Neural progenitor cell (in vitro differentiated cells): ENCODE measurements around the gene P4HTM. TPM values are rescaled to one million over a fixed set of nuclear protein-coding genes. Genes with fewer than 3 reads are reported as not detected.

Experiments used
- DNase-seq: peaks from one replicate; pipeline ENCODE4 v3.0.0-alpha.2; 2016; ENCODE audit warnings: low spot score
- H2AFZ ChIP-seq: fragments of 200-600 bp; sonication (generic); replicated peaks from 2 replicates; pipeline ENCODE4 v1.6.1; 2016; ENCODE audit warnings: antibody characterized with exemption
- H3F3A ChIP-seq: fragments of 200-600 bp; sonication (generic); 2 replicates; pipeline ENCODE4 v1.6.1; 2016; ENCODE audit warnings: antibody characterized with exemption, low read depth
- H3K27ac ChIP-seq: fragments of 200-600 bp; sonication (generic); 2 replicates; pipeline ENCODE4 v1.5.1; 2016; ENCODE audit warnings: mild to moderate bottlenecking
- H3K27me3 ChIP-seq: fragments of 200-600 bp; sonication (generic); 2 replicates; pipeline ENCODE4 v1.6.1; 2016; ENCODE audit warnings: mild to moderate bottlenecking, moderate library complexity
- H3K36me3 ChIP-seq: fragments of 200-600 bp; sonication (generic); 2 replicates; pipeline ENCODE4 v1.5.1; 2016
- H3K4me1 ChIP-seq: fragments of 200-600 bp; sonication (generic); 2 replicates; pipeline ENCODE4 v1.6.1; 2016; ENCODE audit warnings: mixed run types
- H3K4me2 ChIP-seq: fragments of 200-600 bp; sonication (generic); 2 replicates; pipeline ENCODE4 v1.6.1; 2016
- H3K4me3 ChIP-seq: fragments of 200-600 bp; sonication (generic); 2 replicates; pipeline ENCODE4 v1.5.1; 2016
- H3K79me2 ChIP-seq: fragments of 200-600 bp; sonication (generic); 2 replicates; pipeline ENCODE4 v1.6.1; 2016; ENCODE audit warnings: low read depth
- H3K9ac ChIP-seq: fragments of 200-600 bp; sonication (generic); 2 replicates; pipeline ENCODE4 v1.6.1; 2016
- H3K9me3 ChIP-seq: fragments of 200-600 bp; sonication (generic); 2 replicates; pipeline ENCODE4 v1.5.1; 2016; ENCODE audit warnings: low read depth
- H4K20me1 ChIP-seq: fragments of 200-600 bp; sonication (generic); 2 replicates; pipeline ENCODE4 v1.6.1; 2016; ENCODE audit warnings: low read depth
- H3K27ac Mint-ChIP-seq: 3 replicates; pipeline ENCODE4 v1.8.0; 2021; ENCODE audit warnings: mixed read lengths
- H3K27me3 Mint-ChIP-seq: 2 replicates; pipeline ENCODE4 v1.8.0; 2022; ENCODE audit warnings: low read depth, mild to moderate bottlenecking, inconsistent platforms, moderate library complexity, mixed read lengths; ENCODE audit not compliant: insufficient read depth
- H3K36me3 Mint-ChIP-seq: 3 replicates; pipeline ENCODE4 v1.8.0; 2021; ENCODE audit warnings: mixed read lengths
- H3K4me1 Mint-ChIP-seq: 3 replicates; pipeline ENCODE4 v1.8.0; 2021; ENCODE audit warnings: mixed read lengths
- H3K4me3 Mint-ChIP-seq: 3 replicates; pipeline ENCODE4 v1.8.0; 2021; ENCODE audit warnings: mild to moderate bottlenecking, moderate library complexity, mixed read lengths
- H3K9me3 Mint-ChIP-seq: 3 replicates; pipeline ENCODE4 v1.8.0; 2020; ENCODE audit warnings: mixed read lengths
- EZH2 ChIP-seq: fragments of 200-600 bp; sonication (generic); IDR thresholded peaks from 2 replicates; pipeline ENCODE4 v1.6.1; 2017; ENCODE audit warnings: antibody characterized with exemption, mild to moderate bottlenecking, moderate library complexity
- EZH2phosphoT487 ChIP-seq: fragments of 200-600 bp; sonication (generic); IDR thresholded peaks from 2 replicates; pipeline ENCODE4 v1.6.1; 2017; ENCODE audit warnings: antibody characterized with exemption
- total RNA-seq: library from RNA; depleted of rRNA; stranded (reverse); fragments of >200 nt; gene quantifications from 2 replicates; pipeline ENCODE4 v1.2.3, GENCODE V29; 2015; ENCODE audit warnings: low replicate concordance
- TF ChIP-seq, protein P1 (sequence below): fragments of 200-600 bp; sonication (generic); IDR thresholded peaks from 2 replicates; pipeline ENCODE4 v1.5.1; 2017; ENCODE audit warnings: antibody characterized with exemption, mild to moderate bottlenecking

Gene P4HTM
- total RNA-seq, 1 donor from 2014 or later: 15.3 TPM

DNA sequence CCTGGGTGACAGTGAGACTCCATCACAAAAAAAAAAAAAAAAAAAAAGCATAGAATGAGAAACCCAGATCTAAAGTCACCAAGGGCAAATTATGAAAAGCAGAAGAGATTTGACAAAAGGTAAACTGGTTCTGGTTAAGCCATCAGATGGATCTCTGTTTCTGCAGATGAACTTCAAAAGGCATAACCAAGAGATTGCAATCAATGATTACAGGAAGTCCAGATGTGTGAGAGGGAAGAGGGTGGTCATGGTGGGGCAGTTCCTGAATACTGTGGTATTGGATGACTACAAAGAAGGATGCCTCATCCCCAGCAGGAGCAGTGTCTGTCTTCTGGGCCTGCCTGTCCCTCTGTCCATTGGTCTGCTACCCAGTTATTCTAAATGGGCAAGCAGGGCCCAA is 3.8 kb downstream of the P4HTM start:
- H3F3A ChIP-seq: peaks cover 30% of the 10 kb centered on the region
- H3K36me3 Mint-ChIP-seq: peaks cover 11% of the 10 kb centered on the region
- H3K4me2 ChIP-seq: no peak overlapping the region
- no peaks in the 10 kb centered on the region for H3K9me3 Mint-ChIP-seq
- no peak overlapping the region for H2AFZ ChIP-seq
- H3K79me2 ChIP-seq: peaks cover 34% of the 10 kb centered on the region
- no peak overlapping the region for H3K27ac ChIP-seq
- TF ChIP-seq, protein P1, sequence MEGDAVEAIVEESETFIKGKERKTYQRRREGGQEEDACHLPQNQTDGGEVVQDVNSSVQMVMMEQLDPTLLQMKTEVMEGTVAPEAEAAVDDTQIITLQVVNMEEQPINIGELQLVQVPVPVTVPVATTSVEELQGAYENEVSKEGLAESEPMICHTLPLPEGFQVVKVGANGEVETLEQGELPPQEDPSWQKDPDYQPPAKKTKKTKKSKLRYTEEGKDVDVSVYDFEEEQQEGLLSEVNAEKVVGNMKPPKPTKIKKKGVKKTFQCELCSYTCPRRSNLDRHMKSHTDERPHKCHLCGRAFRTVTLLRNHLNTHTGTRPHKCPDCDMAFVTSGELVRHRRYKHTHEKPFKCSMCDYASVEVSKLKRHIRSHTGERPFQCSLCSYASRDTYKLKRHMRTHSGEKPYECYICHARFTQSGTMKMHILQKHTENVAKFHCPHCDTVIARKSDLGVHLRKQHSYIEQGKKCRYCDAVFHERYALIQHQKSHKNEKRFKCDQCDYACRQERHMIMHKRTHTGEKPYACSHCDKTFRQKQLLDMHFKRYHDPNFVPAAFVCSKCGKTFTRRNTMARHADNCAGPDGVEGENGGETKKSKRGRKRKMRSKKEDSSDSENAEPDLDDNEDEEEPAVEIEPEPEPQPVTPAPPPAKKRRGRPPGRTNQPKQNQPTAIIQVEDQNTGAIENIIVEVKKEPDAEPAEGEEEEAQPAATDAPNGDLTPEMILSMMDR: no peak
- TF ChIP-seq EZH2phosphoT487: no peak
- no peak for TF ChIP-seq EZH2
- no peak overlapping the region for H3K9ac ChIP-seq
- H3K27me3 ChIP-seq: no peaks in the 10 kb centered on the region
- peaks cover 37% of the 10 kb centered on the region for H3K4me1 Mint-ChIP-seq
- no peaks in the 10 kb centered on the region for H3K36me3 ChIP-seq
- H3K27ac Mint-ChIP-seq: no peak overlapping the region
- H3K4me1 ChIP-seq: peaks cover 27% of the 10 kb centered on the region
- peaks cover 17% of the 10 kb centered on the region for H4K20me1 ChIP-seq
- no peak overlapping the region for H3K4me3 Mint-ChIP-seq
- no peak for DNase-seq
- no peak overlapping the region for H3K4me3 ChIP-seq
- H3K9me3 ChIP-seq: no peaks in the 10 kb centered on the region
- peaks cover 9% of the 10 kb centered on the region for H3K27me3 Mint-ChIP-seq

DNA sequence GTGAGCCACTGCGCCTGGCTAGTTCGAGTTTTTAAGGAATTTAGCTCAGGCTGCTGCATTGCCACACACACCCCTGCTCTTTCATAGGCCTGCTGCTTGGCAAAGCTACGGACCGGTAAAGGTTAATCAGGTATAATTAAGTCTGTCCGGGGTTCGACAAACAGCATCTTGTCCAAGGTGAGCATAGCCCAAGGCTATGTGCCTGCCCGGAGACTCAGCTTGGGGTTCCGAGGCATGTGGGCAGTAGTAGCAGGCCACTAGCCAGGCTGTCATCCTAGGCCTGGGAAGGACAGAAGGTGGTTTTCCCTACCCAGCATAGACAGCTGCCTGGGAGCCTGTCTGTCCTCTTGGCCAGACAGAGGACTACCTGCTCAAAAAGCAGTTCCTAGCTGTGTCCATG is 6.6 kb downstream of the P4HTM start:
- Mint-ChIP-seq H3K27me3 (peaks cover 8% of the 10 kb centered on the region), H3K36me3 (peaks cover 11% of the 10 kb centered on the region), H3K4me1 (peaks cover 27% of the 10 kb centered on the region), H3K4me3 (no peak overlapping the region), H3K9me3 (no peaks in the 10 kb centered on the region), H3K27ac (no peak overlapping the region)
- TF ChIP-seq, protein P1: no peak
- TF ChIP-seq EZH2 (no peak), EZH2phosphoT487 (no peak)
- Histone ChIP-seq H3K4me1 (peaks cover 30% of the 10 kb centered on the region), H3K9ac (no peak overlapping the region), H3K79me2 (peaks cover 12% of the 10 kb centered on the region), H3F3A (peaks cover 12% of the 10 kb centered on the region), H4K20me1 (peaks cover 26% of the 10 kb centered on the region), H3K36me3 (no peaks in the 10 kb centered on the region), H2AFZ (no peak overlapping the region), H3K4me3 (no peak overlapping the region), H3K9me3 (no peaks in the 10 kb centered on the region), H3K27ac (no peak overlapping the region), H3K27me3 (no peaks in the 10 kb centered on the region), H3K4me2 (no peak overlapping the region)
- DNase-seq: no peak

DNA sequence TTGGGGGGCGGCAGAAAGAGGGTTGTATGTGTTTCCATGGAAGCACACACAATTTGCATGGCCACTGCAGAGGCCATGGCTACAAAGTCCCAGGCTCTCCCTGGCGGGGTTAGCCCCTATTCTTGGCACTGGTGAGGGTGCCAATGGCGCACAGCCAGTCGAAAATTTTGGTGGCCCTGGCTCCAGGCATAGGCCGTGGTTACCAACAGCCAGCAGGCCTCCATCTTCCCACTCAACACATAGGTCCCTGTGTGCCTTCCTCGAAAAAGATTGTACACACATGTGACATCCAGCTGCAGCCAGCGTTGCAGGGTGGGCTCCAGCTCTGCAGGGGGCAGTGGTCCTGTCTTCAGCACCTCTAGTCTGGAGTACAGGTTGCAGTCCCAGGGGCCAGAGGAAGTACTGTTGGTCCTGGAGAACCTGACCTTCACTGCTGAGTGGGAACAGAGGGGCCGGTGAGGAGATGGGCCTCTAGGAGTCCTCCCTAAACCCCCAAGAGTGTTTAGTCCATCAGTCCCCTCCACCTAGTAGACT is 7.1 kb downstream of the P4HTM start:
- no peak for DNase-seq
- no peak overlapping the region for H3K4me3 Mint-ChIP-seq
- peaks cover 23% of the 10 kb centered on the region for H3K4me1 Mint-ChIP-seq
- Histone ChIP-seq H3K4me1 (peaks cover 26% of the 10 kb centered on the region), H3K9ac (no peak overlapping the region), H3K79me2 (peaks cover 7% of the 10 kb centered on the region), H2AFZ (no peak overlapping the region), H4K20me1 (peaks cover 26% of the 10 kb centered on the region), H3K4me2 (no peak overlapping the region), H3K36me3 (no peaks in the 10 kb centered on the region), H3K9me3 (no peaks in the 10 kb centered on the region), H3K27ac (no peak overlapping the region), H3F3A (peaks cover 12% of the 10 kb centered on the region), H3K4me3 (no peak overlapping the region), H3K27me3 (no peaks in the 10 kb centered on the region)
- no peaks in the 10 kb centered on the region for H3K9me3 Mint-ChIP-seq
- H3K36me3 Mint-ChIP-seq: peaks cover 11% of the 10 kb centered on the region
- no peak overlapping the region for H3K27ac Mint-ChIP-seq
- TF ChIP-seq EZH2phosphoT487 (no peak), EZH2 (no peak)
- TF ChIP-seq, protein P1: no peak
- peaks cover 8% of the 10 kb centered on the region for H3K27me3 Mint-ChIP-seq
